ENCODE measurements around the gene PRKCB. TPM values are rescaled to one million over a fixed set of nuclear protein-coding genes. Genes with fewer than 3 reads are reported as not detected.

The PRKCB gene
- total and polyA plus RNA-seq, 2 experiments from 2014 or later = 3.7 to 16.4 TPM

GRCh38 chr16:23940111-23940510 is 104.3 kb downstream of the PRKCB start (continued):
- TF ChIP-seq, protein P1, sequence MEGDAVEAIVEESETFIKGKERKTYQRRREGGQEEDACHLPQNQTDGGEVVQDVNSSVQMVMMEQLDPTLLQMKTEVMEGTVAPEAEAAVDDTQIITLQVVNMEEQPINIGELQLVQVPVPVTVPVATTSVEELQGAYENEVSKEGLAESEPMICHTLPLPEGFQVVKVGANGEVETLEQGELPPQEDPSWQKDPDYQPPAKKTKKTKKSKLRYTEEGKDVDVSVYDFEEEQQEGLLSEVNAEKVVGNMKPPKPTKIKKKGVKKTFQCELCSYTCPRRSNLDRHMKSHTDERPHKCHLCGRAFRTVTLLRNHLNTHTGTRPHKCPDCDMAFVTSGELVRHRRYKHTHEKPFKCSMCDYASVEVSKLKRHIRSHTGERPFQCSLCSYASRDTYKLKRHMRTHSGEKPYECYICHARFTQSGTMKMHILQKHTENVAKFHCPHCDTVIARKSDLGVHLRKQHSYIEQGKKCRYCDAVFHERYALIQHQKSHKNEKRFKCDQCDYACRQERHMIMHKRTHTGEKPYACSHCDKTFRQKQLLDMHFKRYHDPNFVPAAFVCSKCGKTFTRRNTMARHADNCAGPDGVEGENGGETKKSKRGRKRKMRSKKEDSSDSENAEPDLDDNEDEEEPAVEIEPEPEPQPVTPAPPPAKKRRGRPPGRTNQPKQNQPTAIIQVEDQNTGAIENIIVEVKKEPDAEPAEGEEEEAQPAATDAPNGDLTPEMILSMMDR (conservative IDR thresholded peaks at IDR 0.05; ENCODE audit: low read depth in 2 of 2) = no peak

GRCh38 chr16:23941025-23941424 is 105.2 kb downstream of the PRKCB start:
- DNase-seq (ENCODE audit: low spot score) = no peak
- Histone ChIP-seq H3K4me2 (no peak overlapping the region), H3K27me3 (ENCODE audit: insufficient read depth) (no peaks in the 10 kb centered on the region), H3K4me3 (no peak overlapping the region), H3F3A (replicated peaks; ENCODE audit: low read depth) (no peaks in the 10 kb centered on the region), H4K20me1 (replicated peaks; ENCODE audit: insufficient read depth) (no peaks in the 10 kb centered on the region), H3K79me2 (replicated peaks; ENCODE audit: insufficient read depth) (no peaks in the 10 kb centered on the region), H3K36me3 (ENCODE audit: insufficient read depth) (no peaks in the 10 kb centered on the region), H2AFZ (no peak overlapping the region), H3K27ac (ENCODE audit: low read depth) (no peak overlapping the region), H3K4me1 (ENCODE audit: insufficient read depth) (no peaks in the 10 kb centered on the region), H3K9me2 (ENCODE audit: insufficient read depth) (no peaks in the 10 kb centered on the region)
- no peaks in the 10 kb centered on the region for H3K27me3 Mint-ChIP-seq (ENCODE audit: insufficient read depth, low read depth, poor library complexity)
- no peak overlapping the region for H3K27ac Mint-ChIP-seq
- H3K4me3 Mint-ChIP-seq = no peak overlapping the region
- H3K4me1 Mint-ChIP-seq = no peaks in the 10 kb centered on the region
- no peaks in the 10 kb centered on the region for H3K9me3 Mint-ChIP-seq
- no peaks in the 10 kb centered on the region for H3K36me3 Mint-ChIP-seq (ENCODE audit: low read depth)
- no peak for ATAC-seq
- TF ChIP-seq, protein P2, sequence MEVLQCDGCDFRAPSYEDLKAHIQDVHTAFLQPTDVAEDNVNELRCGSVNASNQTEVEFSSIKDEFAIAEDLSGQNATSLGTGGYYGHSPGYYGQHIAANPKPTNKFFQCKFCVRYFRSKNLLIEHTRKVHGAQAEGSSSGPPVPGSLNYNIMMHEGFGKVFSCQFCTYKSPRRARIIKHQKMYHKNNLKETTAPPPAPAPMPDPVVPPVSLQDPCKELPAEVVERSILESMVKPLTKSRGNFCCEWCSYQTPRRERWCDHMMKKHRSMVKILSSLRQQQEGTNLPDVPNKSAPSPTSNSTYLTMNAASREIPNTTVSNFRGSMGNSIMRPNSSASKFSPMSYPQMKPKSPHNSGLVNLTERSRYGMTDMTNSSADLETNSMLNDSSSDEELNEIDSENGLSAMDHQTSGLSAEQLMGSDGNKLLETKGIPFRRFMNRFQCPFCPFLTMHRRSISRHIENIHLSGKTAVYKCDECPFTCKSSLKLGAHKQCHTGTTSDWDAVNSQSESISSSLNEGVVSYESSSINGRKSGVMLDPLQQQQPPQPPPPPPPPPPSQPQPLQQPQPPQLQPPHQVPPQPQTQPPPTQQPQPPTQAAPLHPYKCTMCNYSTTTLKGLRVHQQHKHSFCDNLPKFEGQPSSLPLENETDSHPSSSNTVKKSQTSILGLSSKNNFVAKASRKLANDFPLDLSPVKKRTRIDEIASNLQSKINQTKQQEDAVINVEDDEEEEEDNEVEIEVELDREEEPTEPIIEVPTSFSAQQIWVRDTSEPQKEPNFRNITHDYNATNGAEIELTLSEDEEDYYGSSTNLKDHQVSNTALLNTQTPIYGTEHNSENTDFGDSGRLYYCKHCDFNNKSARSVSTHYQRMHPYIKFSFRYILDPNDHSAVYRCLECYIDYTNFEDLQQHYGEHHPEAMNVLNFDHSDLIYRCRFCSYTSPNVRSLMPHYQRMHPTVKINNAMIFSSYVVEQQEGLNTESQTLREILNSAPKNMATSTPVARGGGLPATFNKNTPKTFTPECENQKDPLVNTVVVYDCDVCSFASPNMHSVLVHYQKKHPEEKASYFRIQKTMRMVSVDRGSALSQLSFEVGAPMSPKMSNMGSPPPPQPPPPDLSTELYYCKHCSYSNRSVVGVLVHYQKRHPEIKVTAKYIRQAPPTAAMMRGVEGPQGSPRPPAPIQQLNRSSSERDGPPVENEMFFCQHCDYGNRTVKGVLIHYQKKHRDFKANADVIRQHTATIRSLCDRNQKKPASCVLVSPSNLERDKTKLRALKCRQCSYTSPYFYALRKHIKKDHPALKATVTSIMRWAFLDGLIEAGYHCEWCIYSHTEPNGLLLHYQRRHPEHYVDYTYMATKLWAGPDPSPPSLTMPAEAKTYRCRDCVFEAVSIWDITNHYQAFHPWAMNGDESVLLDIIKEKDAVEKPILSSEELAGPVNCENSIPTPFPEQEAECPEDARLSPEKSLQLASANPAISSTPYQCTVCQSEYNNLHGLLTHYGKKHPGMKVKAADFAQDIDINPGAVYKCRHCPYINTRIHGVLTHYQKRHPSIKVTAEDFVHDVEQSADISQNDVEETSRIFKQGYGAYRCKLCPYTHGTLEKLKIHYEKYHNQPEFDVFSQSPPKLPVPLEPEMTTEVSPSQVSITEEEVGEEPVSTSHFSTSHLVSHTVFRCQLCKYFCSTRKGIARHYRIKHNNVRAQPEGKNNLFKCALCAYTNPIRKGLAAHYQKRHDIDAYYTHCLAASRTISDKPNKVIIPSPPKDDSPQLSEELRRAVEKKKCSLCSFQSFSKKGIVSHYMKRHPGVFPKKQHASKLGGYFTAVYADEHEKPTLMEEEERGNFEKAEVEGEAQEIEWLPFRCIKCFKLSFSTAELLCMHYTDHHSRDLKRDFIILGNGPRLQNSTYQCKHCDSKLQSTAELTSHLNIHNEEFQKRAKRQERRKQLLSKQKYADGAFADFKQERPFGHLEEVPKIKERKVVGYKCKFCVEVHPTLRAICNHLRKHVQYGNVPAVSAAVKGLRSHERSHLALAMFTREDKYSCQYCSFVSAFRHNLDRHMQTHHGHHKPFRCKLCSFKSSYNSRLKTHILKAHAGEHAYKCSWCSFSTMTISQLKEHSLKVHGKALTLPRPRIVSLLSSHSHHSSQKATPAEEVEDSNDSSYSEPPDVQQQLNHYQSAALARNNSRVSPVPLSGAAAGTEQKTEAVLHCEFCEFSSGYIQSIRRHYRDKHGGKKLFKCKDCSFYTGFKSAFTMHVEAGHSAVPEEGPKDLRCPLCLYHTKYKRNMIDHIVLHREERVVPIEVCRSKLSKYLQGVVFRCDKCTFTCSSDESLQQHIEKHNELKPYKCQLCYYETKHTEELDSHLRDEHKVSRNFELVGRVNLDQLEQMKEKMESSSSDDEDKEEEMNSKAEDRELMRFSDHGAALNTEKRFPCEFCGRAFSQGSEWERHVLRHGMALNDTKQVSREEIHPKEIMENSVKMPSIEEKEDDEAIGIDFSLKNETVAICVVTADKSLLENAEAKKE (CRISPR knock-in tag; IDR thresholded peaks at IDR 0.05) = no peak
- TF ChIP-seq ZNF331 (CRISPR knock-in tag; IDR thresholded peaks at IDR 0.05; ENCODE audit: low read depth) (no peak), JUNB (IDR thresholded peaks at IDR 0.05; ENCODE audit: unreplicated experiment) (no peak), REST (IDR thresholded peaks at IDR 0.05; ENCODE audit: unreplicated experiment) (no peak), POLR2AphosphoS5 (IDR thresholded peaks at IDR 0.05; ENCODE audit: low read depth) (no peak), NANOG (IDR thresholded peaks at IDR 0.05; ENCODE audit: borderline replicate concordance) (no peak), ZNF114 (CRISPR knock-in tag; IDR thresholded peaks at IDR 0.05) (no peak), EZH2 (IDR thresholded peaks at IDR 0.05; ENCODE audit: low read depth, unreplicated experiment) (no peak), ETS1 (IDR thresholded peaks at IDR 0.05) (no peak), STAT1 (IDR thresholded peaks at IDR 0.05; ENCODE audit: unreplicated experiment) (no peak)
- TF ChIP-seq, protein P1 (conservative IDR thresholded peaks at IDR 0.05; ENCODE audit: low read depth in 2 of 2) = no peak
